Mucosa of descending colon (tissue), 3 donors: Measurements from ENCODE around the gene ERC2. TPM values are rescaled to one million over a fixed set of nuclear protein-coding genes. Genes with fewer than 3 reads are reported as not detected.

Experiments
- ATAC-seq: fragments of 200-7000 bp; cut with Tn5 transposase; one replicate; pipeline ENCODE4 v1.9.1; 2020; ENCODE audit warnings: mild to moderate bottlenecking, moderate library complexity
- DNase-seq, 3 donors: peaks; one replicate each; pipeline ENCODE4 v3.0.0-alpha.2; 2020
- H3K36me3 ChIP-seq: fragments of 200-600 bp; one replicate; pipeline ENCODE4 v1.8.0; 2021; ENCODE audit warnings: low read depth, mild to moderate bottlenecking
- H3K4me1 ChIP-seq: fragments of 200-600 bp; one replicate; pipeline ENCODE4 v1.8.0; 2021; ENCODE audit warnings: low read depth, mild to moderate bottlenecking
- H3K4me3 ChIP-seq: fragments of 200-600 bp; one replicate; pipeline ENCODE4 v1.8.0; 2021; ENCODE audit warnings: mild to moderate bottlenecking
- H3K9me3 ChIP-seq: fragments of 200-600 bp; one replicate; pipeline ENCODE4 v1.8.0; 2021; ENCODE audit warnings: mild to moderate bottlenecking
- intact Hi-C, 2 donors: fragments of 100-400 bp; cut with DNase I in 1 of 2; cut with micrococcal nuclease in 1 of 2; formaldehyde crosslinking; loops; one replicate each; pipeline versions ENCODE4 v1.11.0 to v1.11.1; 2022; cut with DNase I, micrococcal nuclease
- total RNA-seq, 3 donors: library from RNA; stranded (reverse); fragmentation: NEBNext Ultra II Directional in 2 of 3; extraction: Animal tissue kit (Norgen Biotek cat#: 25700) in 2 of 3; gene quantifications; one replicate each; pipeline versions ENCODE4 v1.2.1 to v1.2.4, GENCODE V29; 2021 to 2023
- TF ChIP-seq, protein P1 (sequence below): fragments of 200-600 bp; IDR thresholded peaks from one replicate; pipeline ENCODE4 v1.8.0; 2022; ENCODE audit warnings: antibody characterized with exemption, mild to moderate bottlenecking
- donor health status: DM: no; HTN: no; CAD: no; lungs with moderate emphysema.
- donor health status: DM: no; HTN: no; CAD: no.
- donor health status: DM: no; HTN: yes; CAD: no.

ERC2 gene
- total RNA-seq, 3 donors from 2014 or later: 0.06 to 1.8 (median 0.43) TPM

DNA sequence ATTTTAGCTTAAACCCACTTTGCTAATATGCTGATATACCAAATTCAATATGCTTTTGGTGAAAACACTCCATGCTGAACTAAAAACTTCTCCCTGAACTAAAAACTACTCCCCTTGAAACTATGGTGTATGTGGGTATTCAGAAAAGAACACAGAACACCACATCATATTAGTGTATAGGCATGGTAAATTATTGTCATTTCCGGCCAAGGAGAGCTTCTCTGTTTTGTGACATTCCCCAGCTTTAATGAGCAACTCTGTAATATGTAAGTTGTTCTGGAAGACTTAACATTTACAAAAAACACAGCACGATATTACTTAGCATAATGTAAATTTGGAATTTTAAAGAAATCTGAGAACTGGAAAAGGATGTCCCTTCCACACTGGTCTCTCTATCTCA, 711.3 kb downstream of the ERC2 start:
- Histone ChIP-seq H3K4me1 (no peaks in the 10 kb centered on the region), H3K4me3 (no peak overlapping the region), H3K9me3 (no peaks in the 10 kb centered on the region), H3K36me3 (no peaks in the 10 kb centered on the region)
- intact Hi-C loops: no loop called here
- DNase-seq (no peak), ATAC-seq (no peak)
- TF ChIP-seq, protein P1, sequence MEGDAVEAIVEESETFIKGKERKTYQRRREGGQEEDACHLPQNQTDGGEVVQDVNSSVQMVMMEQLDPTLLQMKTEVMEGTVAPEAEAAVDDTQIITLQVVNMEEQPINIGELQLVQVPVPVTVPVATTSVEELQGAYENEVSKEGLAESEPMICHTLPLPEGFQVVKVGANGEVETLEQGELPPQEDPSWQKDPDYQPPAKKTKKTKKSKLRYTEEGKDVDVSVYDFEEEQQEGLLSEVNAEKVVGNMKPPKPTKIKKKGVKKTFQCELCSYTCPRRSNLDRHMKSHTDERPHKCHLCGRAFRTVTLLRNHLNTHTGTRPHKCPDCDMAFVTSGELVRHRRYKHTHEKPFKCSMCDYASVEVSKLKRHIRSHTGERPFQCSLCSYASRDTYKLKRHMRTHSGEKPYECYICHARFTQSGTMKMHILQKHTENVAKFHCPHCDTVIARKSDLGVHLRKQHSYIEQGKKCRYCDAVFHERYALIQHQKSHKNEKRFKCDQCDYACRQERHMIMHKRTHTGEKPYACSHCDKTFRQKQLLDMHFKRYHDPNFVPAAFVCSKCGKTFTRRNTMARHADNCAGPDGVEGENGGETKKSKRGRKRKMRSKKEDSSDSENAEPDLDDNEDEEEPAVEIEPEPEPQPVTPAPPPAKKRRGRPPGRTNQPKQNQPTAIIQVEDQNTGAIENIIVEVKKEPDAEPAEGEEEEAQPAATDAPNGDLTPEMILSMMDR: no peak

DNA sequence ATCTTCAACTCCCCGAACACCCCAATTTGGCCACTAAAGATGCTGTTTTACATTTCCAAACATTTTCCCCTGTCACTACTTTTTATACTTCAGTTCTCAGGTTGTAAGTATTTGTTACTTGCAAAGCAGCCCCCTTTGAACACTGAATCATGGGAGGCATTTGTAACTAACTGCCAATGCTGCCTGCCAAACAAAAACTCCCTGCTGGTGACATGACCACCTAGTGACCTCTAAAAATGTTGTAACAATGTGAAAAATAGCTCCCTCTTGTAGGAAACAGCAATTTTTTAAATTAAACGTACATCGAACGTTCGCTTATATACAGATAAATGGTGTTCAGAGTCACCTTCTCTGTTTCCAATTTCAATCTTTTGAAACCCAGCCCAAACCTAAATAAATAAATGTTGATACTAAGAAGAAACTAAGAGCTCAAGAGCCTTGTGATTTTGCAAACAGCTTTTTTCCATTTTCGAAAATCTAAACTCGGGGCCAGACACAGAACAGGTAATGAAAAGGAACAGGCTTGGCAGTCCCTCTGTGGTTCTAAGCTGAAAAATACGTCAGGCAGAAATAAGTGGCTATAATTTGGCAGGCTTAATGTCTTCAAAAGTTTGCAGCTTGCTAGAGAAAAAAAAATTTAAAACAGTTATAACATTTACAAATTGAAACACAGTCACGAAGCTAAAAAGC, 712.6 kb downstream of the ERC2 start:
- intact Hi-C loops: no loop called here
- no peaks in the 10 kb centered on the region for H3K9me3 ChIP-seq
- H3K36me3 ChIP-seq: no peaks in the 10 kb centered on the region
- DNase-seq (no peak), ATAC-seq (no peak)
- no peaks in the 10 kb centered on the region for H3K4me1 ChIP-seq
- no peak overlapping the region for H3K4me3 ChIP-seq
- TF ChIP-seq, protein P1: no peak

GRCh38 chr3:55752911-55753310, 715.4 kb downstream of the ERC2 start:
- ATAC-seq: no peak
- TF ChIP-seq, protein P1: no peak
- H3K9me3 ChIP-seq: no peaks in the 10 kb centered on the region
- H3K4me1 ChIP-seq: no peaks in the 10 kb centered on the region
- H3K36me3 ChIP-seq: no peaks in the 10 kb centered on the region
- intact Hi-C loops: no loop called here
- no peak overlapping the region for H3K4me3 ChIP-seq
- no peak for DNase-seq

DNA sequence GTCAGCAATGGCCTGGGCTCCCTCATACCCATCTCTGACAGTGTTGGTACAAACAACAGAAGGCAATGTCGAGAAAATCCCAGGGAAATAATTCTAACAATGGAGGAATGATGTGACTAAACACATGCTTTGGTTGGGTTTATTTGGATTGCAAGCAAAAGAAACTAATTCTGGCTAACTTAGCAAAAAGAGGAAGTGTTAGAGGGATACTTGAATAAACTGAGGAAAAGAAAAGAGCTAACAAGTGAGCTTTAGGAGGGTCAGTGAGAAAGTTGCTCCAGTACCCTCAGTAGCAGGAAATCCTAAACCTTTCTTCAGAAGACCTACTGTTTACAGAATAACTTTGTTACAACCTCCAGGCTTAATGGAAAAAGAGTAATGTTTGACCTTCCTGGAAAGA, 716.5 kb downstream of the ERC2 start:
- DNase-seq: no peak
- intact Hi-C loops: no loop called here
- no peak for ATAC-seq
- H3K4me3 ChIP-seq: no peak overlapping the region
- TF ChIP-seq, protein P1: no peak
- no peaks in the 10 kb centered on the region for H3K9me3 ChIP-seq
- H3K4me1 ChIP-seq: no peaks in the 10 kb centered on the region
- no peaks in the 10 kb centered on the region for H3K36me3 ChIP-seq

- Histone ChIP-seq H3K4me3 (no peak overlapping the region), H3K36me3 (no peaks in the 10 kb centered on the region), H3K9me3 (no peaks in the 10 kb centered on the region), H3K4me1 (no peaks in the 10 kb centered on the region)
- DNase-seq (peak in 2 of 3 donors; percentile 14 to 24), ATAC-seq (peak; percentile 49)
- TF ChIP-seq, protein P1: no peak
- intact Hi-C loops: no loop called here
These were observed 717.7 kb downstream of the ERC2 start for GRCh38 chr3:55750525-55750924.

GRCh38 chr3:55749036-55749435, 719.2 kb downstream of the ERC2 start:
- H3K4me1 ChIP-seq: no peaks in the 10 kb centered on the region
- intact Hi-C loops: no loop called here
- ATAC-seq: no peak

More at GRCh38 chr3:55749036-55749435, 719.2 kb downstream of the ERC2 start:
- TF ChIP-seq, protein P1: no peak
- Histone ChIP-seq H3K4me3 (no peak overlapping the region), H3K36me3 (no peaks in the 10 kb centered on the region), H3K9me3 (no peaks in the 10 kb centered on the region)
- no peak for DNase-seq
